Uterus (tissue), 4 donors: ENCODE data around the gene FZD7. TPM values are rescaled to one million over a fixed set of nuclear protein-coding genes. Genes with fewer than 3 reads are reported as not detected.

Source experiments
- DNase-seq, 2 donors: peaks; one replicate each; pipeline ENCODE4 v3.0.0-alpha.2; 2019 to 2020
- H3K27ac ChIP-seq, 2 donors: fragments of 200-600 bp; sonication (generic); 1 replicate in 1 of 2; 2 replicates in 1 of 2; pipeline ENCODE4 v1.5.1; 2016 to 2018
- H3K27me3 ChIP-seq, 2 donors: fragments of 200-600 bp; sonication (generic); one replicate each; pipeline ENCODE4 v1.5.1; 2018 to 2019; ENCODE audit warnings: control low read depth in 1 of 2
- H3K36me3 ChIP-seq, 2 donors: fragments of 200-600 bp; sonication (generic); one replicate each; pipeline ENCODE4 v1.5.1; 2019; ENCODE audit warnings: control low read depth in 1 of 2
- H3K4me1 ChIP-seq, 2 donors: fragments of 200-600 bp; sonication (generic); one replicate each; pipeline ENCODE4 v1.5.1; 2018 to 2019; ENCODE audit warnings: control low read depth in 1 of 2
- H3K4me3 ChIP-seq, 2 donors: fragments of 200-600 bp; sonication (generic); 1 replicate in 1 of 2; 2 replicates in 1 of 2; pipeline ENCODE4 v1.5.1; 2018 to 2019; ENCODE audit warnings: mild to moderate bottlenecking in 1 of 2
- H3K9me3 ChIP-seq, 2 donors: fragments of 200-600 bp; sonication (generic); one replicate each; pipeline ENCODE4 v1.5.1; 2019; ENCODE audit warnings: control low read depth in 1 of 2
- POLR2A ChIP-seq, 2 donors: fragments of 450-650 bp; IDR thresholded peaks; one replicate each; pipeline ENCODE4 v1.6.1; 2016; ENCODE audit warnings: antibody characterized with exemption in 2 of 2, mild to moderate bottlenecking in 1 of 2, moderate library complexity in 1 of 2
- intact Hi-C: fragments of 100-400 bp; cut with DNase I; formaldehyde crosslinking; loops from one replicate; pipeline ENCODE4 v1.15.1; 2023; ENCODE audit warnings: low total_unique reads
- total RNA-seq, 4 donors: library from RNA; depleted of rRNA in 3 of 4; stranded (reverse); fragments of >200 nt in 3 of 4; gene quantifications; one replicate each; pipeline versions ENCODE4 v1.1.0 to v1.2.4, GENCODE V29; 2014 to 2023
- TF ChIP-seq, protein P1 (sequence below), 4 experiments: fragments of 200-600 bp in 2 of 4; fragments of 450-650 bp in 2 of 4; sonication (generic) in 2 of 4; IDR thresholded peaks; one replicate each; pipeline ENCODE4 v1.5.1; 2016 to 2019; ENCODE audit warnings: antibody characterized with exemption in 4 of 4, mild to moderate bottlenecking in 2 of 4, moderate library complexity in 1 of 4
- donor health status: DM: yes; HTN: yes; CAD: no.

FZD7 gene
- total RNA-seq, 4 donors from 2014 or later = 0.77 to 38.8 (median 20.0) TPM

DNA sequence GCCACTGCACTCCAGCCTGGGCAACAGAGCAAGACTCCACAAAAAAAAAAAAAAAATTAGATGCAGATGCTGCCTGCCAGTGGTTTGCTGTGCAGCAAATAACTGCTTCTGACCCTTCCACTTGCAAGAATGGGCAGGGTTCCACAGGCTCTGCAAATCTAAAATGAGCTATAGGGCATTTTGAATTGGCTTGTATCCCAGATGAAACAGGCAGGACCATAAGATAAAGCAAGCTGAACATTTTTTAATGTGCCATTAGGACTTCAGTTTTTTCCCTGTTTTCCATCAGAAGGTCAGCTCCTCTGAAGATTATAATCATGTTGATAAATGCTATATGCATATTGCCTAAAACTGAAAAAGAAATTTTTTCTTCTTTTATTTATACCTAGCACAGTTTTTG, 15.7 kb upstream of the FZD7 start:
- no peak overlapping the region for H3K27ac ChIP-seq
- intact Hi-C loops = no loop called here
- H3K36me3 ChIP-seq = no peaks in the 10 kb centered on the region
- no peak for TF ChIP-seq POLR2A (IDR thresholded peaks at IDR 0.05)
- TF ChIP-seq, protein P1, sequence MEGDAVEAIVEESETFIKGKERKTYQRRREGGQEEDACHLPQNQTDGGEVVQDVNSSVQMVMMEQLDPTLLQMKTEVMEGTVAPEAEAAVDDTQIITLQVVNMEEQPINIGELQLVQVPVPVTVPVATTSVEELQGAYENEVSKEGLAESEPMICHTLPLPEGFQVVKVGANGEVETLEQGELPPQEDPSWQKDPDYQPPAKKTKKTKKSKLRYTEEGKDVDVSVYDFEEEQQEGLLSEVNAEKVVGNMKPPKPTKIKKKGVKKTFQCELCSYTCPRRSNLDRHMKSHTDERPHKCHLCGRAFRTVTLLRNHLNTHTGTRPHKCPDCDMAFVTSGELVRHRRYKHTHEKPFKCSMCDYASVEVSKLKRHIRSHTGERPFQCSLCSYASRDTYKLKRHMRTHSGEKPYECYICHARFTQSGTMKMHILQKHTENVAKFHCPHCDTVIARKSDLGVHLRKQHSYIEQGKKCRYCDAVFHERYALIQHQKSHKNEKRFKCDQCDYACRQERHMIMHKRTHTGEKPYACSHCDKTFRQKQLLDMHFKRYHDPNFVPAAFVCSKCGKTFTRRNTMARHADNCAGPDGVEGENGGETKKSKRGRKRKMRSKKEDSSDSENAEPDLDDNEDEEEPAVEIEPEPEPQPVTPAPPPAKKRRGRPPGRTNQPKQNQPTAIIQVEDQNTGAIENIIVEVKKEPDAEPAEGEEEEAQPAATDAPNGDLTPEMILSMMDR (IDR thresholded peaks at IDR 0.05) = no peak
- peaks cover 0 to 3% of the 10 kb centered on the region in 2 donors for H3K4me1 ChIP-seq
- no peak overlapping the region for H3K4me3 ChIP-seq
- DNase-seq = no peak
- no peaks in the 10 kb centered on the region for H3K27me3 ChIP-seq
- H3K9me3 ChIP-seq = no peaks in the 10 kb centered on the region

DNA sequence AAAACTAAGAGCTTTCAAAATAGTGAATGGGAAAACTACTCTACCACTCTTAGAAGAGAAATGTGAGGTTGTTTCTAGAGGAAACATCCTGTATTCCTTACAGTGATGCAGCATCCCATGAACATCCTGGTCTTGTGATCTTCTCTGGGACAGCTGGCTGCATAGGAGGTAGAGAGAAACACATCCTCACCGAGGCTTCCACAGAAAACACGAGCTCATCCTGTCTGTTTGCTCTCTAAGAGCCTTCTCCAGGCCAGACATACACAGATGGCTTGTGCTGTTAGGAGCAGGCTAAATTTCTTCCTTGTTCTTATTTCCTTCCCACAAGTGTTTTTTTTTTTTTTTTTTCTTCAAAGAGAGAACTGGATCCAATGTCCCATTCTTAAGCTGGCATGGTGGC, 14.7 kb upstream of the FZD7 start:
- intact Hi-C loops = no loop called here
- Histone ChIP-seq H3K4me1 (peaks cover 0 to 3% of the 10 kb centered on the region in 2 donors), H3K4me3 (no peak overlapping the region), H3K27ac (no peak overlapping the region), H3K36me3 (no peaks in the 10 kb centered on the region), H3K27me3 (no peaks in the 10 kb centered on the region), H3K9me3 (no peaks in the 10 kb centered on the region)
- no peak for TF ChIP-seq POLR2A (IDR thresholded peaks at IDR 0.05)
- TF ChIP-seq, protein P1 (IDR thresholded peaks at IDR 0.05) = no peak
- DNase-seq = no peak

DNA sequence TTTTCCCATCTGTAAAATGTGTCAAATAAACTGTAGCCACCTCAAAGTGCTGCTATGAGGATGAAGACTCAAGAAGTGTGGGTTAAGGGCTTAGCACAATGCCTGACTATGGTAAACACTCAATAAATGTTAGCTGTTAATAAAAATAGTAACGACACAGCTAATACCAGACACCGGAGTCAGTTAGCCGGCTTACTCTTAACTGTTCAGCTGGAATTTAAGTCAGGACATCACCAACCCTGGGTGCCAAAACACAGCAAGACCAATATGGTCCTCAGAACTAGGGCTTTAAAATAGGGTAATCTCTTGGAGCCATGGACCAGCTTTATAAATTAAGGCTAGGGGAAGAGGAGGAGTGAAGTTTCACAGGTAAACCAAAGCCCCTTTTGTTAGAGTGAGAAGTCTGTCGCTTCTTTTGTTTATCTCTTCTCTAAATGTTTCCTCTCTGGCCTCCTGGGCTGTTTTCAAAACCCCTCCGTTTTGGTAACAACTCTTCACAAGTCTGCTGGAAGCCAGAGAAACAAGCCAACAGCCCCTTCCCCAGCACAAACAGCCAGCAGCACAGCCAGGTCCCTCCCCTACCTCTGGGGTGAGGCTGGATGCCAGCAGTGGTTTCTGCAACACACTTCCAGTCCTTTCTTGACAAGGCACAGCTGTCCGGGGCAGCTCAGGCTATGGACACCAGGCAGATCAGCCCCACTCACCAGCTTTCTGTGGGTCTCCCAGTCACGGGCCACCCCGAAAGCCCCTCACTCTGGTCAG, 13.8 kb upstream of the FZD7 start:
- H3K27ac ChIP-seq = no peak overlapping the region

DNA sequence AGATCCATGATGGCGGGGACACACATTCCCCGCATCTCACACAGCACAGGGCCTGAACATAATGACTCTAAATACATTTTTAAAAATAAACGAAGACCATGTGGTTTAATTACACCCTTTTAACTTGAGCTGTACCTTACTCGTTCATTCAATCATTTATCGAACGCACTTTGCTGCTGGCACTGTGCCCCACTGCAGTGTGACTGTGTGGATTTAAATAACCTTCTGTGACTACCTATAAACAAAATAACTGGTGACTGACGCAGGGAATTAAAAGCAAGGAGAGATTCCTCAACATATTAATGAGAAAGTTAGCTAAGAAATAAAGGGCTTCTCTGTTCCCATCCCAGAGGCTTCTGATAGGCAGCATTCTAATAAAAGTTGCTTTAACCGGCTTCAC, 10.9 kb upstream of the FZD7 start:
- intact Hi-C loops = no loop called here
- TF ChIP-seq POLR2A (IDR thresholded peaks at IDR 0.05) = no peak
- TF ChIP-seq, protein P1 (IDR thresholded peaks at IDR 0.05) = no peak
- DNase-seq = no peak

More for the DNA sequence above, 13.8 kb upstream of the FZD7 start:
- Histone ChIP-seq H3K4me1 (peaks cover 0 to 3% of the 10 kb centered on the region in 2 donors), H3K9me3 (no peaks in the 10 kb centered on the region), H3K27me3 (no peaks in the 10 kb centered on the region), H3K36me3 (no peaks in the 10 kb centered on the region), H3K4me3 (no peak overlapping the region)
- DNase-seq = no peak
- intact Hi-C loops = no loop called here
- TF ChIP-seq, protein P1 (IDR thresholded peaks at IDR 0.05) = no peak
- TF ChIP-seq POLR2A (IDR thresholded peaks at IDR 0.05) = no peak

DNA sequence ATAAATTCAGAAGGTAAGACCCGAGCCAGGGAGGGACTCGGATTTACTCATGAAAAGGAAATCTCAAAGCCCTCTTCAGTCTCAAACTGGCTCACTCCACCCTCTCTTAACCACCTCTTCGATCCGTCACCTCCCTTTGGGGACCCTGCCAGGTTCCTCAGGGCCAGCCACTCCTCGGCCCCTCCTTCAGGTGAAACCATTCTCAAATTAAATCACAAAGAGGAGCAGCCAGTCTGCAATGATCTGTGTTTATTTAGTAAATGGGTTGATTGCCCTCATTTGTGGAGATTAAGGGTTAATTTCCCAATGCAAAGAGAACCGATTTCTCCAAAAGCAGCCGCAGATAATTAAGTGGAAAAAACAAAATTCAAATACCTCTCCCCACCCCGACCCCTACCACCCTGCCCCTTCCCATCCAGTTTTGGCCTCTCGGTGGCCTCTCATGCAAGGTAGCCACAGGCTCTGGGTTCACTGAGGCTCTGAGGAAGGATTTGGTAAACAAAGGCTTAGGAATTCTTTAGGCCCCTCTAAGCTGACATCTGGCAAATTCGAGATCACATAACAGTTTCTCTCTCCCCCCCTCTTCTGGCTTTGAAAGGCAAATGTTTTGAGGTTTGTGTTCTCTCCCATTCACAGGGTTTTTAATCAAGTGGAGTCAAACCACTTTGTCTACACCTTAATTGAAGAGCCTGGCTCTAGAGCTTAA, 10.3 kb upstream of the FZD7 start:
- Histone ChIP-seq H3K27me3 (no peaks in the 10 kb centered on the region), H3K36me3 (no peaks in the 10 kb centered on the region), H3K4me3 (no peak overlapping the region), H3K27ac (no peak overlapping the region), H3K4me1 (no peaks in the 10 kb centered on the region), H3K9me3 (no peaks in the 10 kb centered on the region)
- no peak for DNase-seq
- no peak for TF ChIP-seq POLR2A (IDR thresholded peaks at IDR 0.05)
- TF ChIP-seq, protein P1 (IDR thresholded peaks at IDR 0.05) = no peak
- intact Hi-C loops = no loop called here

More for the DNA sequence above, 10.9 kb upstream of the FZD7 start:
- Histone ChIP-seq H3K27me3 (no peaks in the 10 kb centered on the region), H3K36me3 (no peaks in the 10 kb centered on the region), H3K9me3 (no peaks in the 10 kb centered on the region), H3K4me3 (no peak overlapping the region), H3K4me1 (peaks cover 0 to 3% of the 10 kb centered on the region in 2 donors), H3K27ac (no peak overlapping the region)
